Liver (tissue), 9 donors: ENCODE measurements around the gene TOM1L2. TPM values are rescaled to one million over a fixed set of nuclear protein-coding genes. Genes with fewer than 3 reads are reported as not detected.

Experiments used
- DNase-seq: peaks from one replicate; pipeline ENCODE4 v3.0.0-alpha.2; 2017; ENCODE audit warnings: low spot score
- H3K27ac ChIP-seq, 2 donors: one replicate each; pipeline ENCODE4 v1.7.0; 2013; ENCODE audit warnings: inconsistent platforms in 2 of 2, low read length in 2 of 2, control low read depth in 1 of 2, low read depth in 1 of 2, mild to moderate bottlenecking in 1 of 2
- H3K27me3 ChIP-seq, 4 donors: one replicate each; pipeline versions ENCODE4 v1.6.1 to v1.7.0; 2013; ENCODE audit warnings: low read length in 3 of 4, inconsistent platforms in 1 of 4, mild to moderate bottlenecking in 1 of 4, moderate library complexity in 1 of 4; ENCODE audit not compliant: control insufficient read depth in 4 of 4, insufficient read depth in 4 of 4
- H3K36me3 ChIP-seq, 4 donors: one replicate each; pipeline versions ENCODE4 v1.6.1 to v1.7.0; 2013; ENCODE audit warnings: low read length in 3 of 4, mild to moderate bottlenecking in 3 of 4, low read depth in 1 of 4, moderate library complexity in 1 of 4; ENCODE audit not compliant: control insufficient read depth in 4 of 4, insufficient read depth in 3 of 4
- H3K4me1 ChIP-seq, 4 donors: one replicate each; pipeline versions ENCODE4 v1.6.1 to v1.7.0; 2013; ENCODE audit warnings: low read length in 3 of 4, mild to moderate bottlenecking in 3 of 4, moderate library complexity in 1 of 4; ENCODE audit not compliant: control insufficient read depth in 4 of 4, insufficient read depth in 4 of 4
- H3K4me3 ChIP-seq, 3 donors: one replicate each; pipeline versions ENCODE4 v1.6.1 to v1.7.0; 2013; ENCODE audit warnings: low read length in 3 of 3, control low read depth in 1 of 3, low read depth in 1 of 3, mild to moderate bottlenecking in 1 of 3
- H3K9ac ChIP-seq, 2 donors: one replicate each; pipeline ENCODE4 v1.7.0; 2013; ENCODE audit warnings: low read length in 2 of 2, mild to moderate bottlenecking in 2 of 2, moderate library complexity in 2 of 2, control low read depth in 1 of 2, low read depth in 1 of 2
- H3K9me3 ChIP-seq, 4 donors: one replicate each; pipeline versions ENCODE4 v1.6.1 to v1.7.0; 2013; ENCODE audit warnings: low read length in 3 of 4; ENCODE audit not compliant: control insufficient read depth in 4 of 4
- EGR1 ChIP-seq, 2 donors: IDR thresholded peaks; 2 replicates each; pipeline ENCODE4 v1.6.1; 2016 to 2018; ENCODE audit warnings: antibody characterized with exemption in 2 of 2, low read depth in 2 of 2
- FOXA1 ChIP-seq: IDR thresholded peaks from 2 replicates; pipeline ENCODE4 v1.6.1; 2016; ENCODE audit warnings: antibody characterized with exemption
- FOXA2 ChIP-seq: IDR thresholded peaks from 2 replicates; pipeline ENCODE4 v1.6.1; 2016; ENCODE audit warnings: antibody characterized with exemption
- GABPA ChIP-seq, 2 donors: IDR thresholded peaks in 1 of 2; conservative IDR thresholded peaks in 1 of 2; 2 replicates each; pipeline ENCODE4 v1.6.1; 2016; ENCODE audit warnings: antibody characterized with exemption in 2 of 2, mild to moderate bottlenecking in 1 of 2, moderate library complexity in 1 of 2
- HNF4A ChIP-seq, 2 donors: conservative IDR thresholded peaks; 2 replicates each; pipeline ENCODE4 v1.6.1; 2016; ENCODE audit warnings: antibody characterized with exemption in 2 of 2, mild to moderate bottlenecking in 2 of 2
- HNF4G ChIP-seq: IDR thresholded peaks from 2 replicates; pipeline ENCODE4 v1.6.1; 2016; ENCODE audit warnings: antibody characterized with exemption
- JUND ChIP-seq, 2 donors: IDR thresholded peaks; 2 replicates each; pipeline ENCODE4 v1.6.1; 2016; ENCODE audit warnings: antibody characterized with exemption in 2 of 2
- NR2F2 ChIP-seq: IDR thresholded peaks from 2 replicates; pipeline ENCODE4 v1.6.1; 2016; ENCODE audit warnings: antibody characterized with exemption
- RAD21 ChIP-seq, 2 donors: IDR thresholded peaks; 2 replicates each; pipeline ENCODE4 v1.6.1; 2016; ENCODE audit warnings: antibody characterized with exemption in 2 of 2, mild to moderate bottlenecking in 2 of 2
- RXRA ChIP-seq, 2 donors: IDR thresholded peaks; 2 replicates each; pipeline ENCODE4 v1.6.1; 2017 to 2018; ENCODE audit warnings: antibody characterized with exemption in 2 of 2, mild to moderate bottlenecking in 1 of 2
- SP1 ChIP-seq: IDR thresholded peaks from 2 replicates; pipeline ENCODE4 v1.6.1; 2018; ENCODE audit warnings: antibody characterized with exemption, mild to moderate bottlenecking
- TAF1 ChIP-seq: conservative IDR thresholded peaks from 2 replicates; pipeline ENCODE4 v1.6.1; 2016; ENCODE audit warnings: antibody characterized with exemption, mild to moderate bottlenecking
- YY1 ChIP-seq: IDR thresholded peaks from 2 replicates; pipeline ENCODE4 v1.6.1; 2016; ENCODE audit warnings: antibody characterized with exemption, mild to moderate bottlenecking
- WGBS: extraction: QIAGEN DNeasy Blood & Tissue Kit; methylation state at CpG from one replicate; pipeline ENCODE4 v1.1.7; 2013; 5-methylcytosine and 5-hydroxymethylcytosine counted together
- polyA plus RNA-seq, 2 donors: library from polyadenylated mRNA; stranded (reverse) in 1 of 2; unstranded in 1 of 2; fragments of 200-250 nt in 1 of 2; fragments of >200 nt in 1 of 2; fragmentation: Nextera tagmentation in 1 of 2; extraction: Ambion mirVana in 1 of 2; gene quantifications; one replicate each; pipeline versions ENCODE4 v1.2.1 to v1.2.3, GENCODE V29; 2013 to 2015
- total RNA-seq, 2 donors: library from RNA; depleted of rRNA; stranded (reverse); fragments of >200 nt; gene quantifications; one replicate each; pipeline ENCODE4 v1.2.3, GENCODE V29; 2014
- TF ChIP-seq, protein P1 (sequence below): IDR thresholded peaks from 2 replicates; pipeline ENCODE4 v1.6.1; 2016; ENCODE audit warnings: antibody characterized with exemption
- TF ChIP-seq, protein P2 (sequence below): IDR thresholded peaks from 2 replicates; pipeline ENCODE4 v1.6.1; 2016; ENCODE audit warnings: antibody characterized with exemption
- TF ChIP-seq, protein P3 (sequence below): IDR thresholded peaks from 2 replicates; pipeline ENCODE4 v1.6.1; 2016; ENCODE audit warnings: antibody characterized with exemption, mild to moderate bottlenecking
- TF ChIP-seq, protein P4 (sequence below): IDR thresholded peaks from 2 replicates; pipeline ENCODE4 v1.6.1; 2016; ENCODE audit warnings: antibody characterized with exemption
- TF ChIP-seq, protein P5 (sequence below): fragments of 150-350 bp; IDR thresholded peaks from 2 replicates; pipeline ENCODE4 v1.5.1; 2017; ENCODE audit warnings: improper control_type of control experiment, low read depth, low read length; ENCODE audit not compliant: missing input control
- donor health status: healthy.
- donor health status: healthy.
- donor health status: healthy.
- donor health status: healthy.
- donor health status: healthy.

TOM1L2 gene
- total and polyA plus RNA-seq, 4 donors = 5.0 to 24.0 (median 9.3) TPM

DNA sequence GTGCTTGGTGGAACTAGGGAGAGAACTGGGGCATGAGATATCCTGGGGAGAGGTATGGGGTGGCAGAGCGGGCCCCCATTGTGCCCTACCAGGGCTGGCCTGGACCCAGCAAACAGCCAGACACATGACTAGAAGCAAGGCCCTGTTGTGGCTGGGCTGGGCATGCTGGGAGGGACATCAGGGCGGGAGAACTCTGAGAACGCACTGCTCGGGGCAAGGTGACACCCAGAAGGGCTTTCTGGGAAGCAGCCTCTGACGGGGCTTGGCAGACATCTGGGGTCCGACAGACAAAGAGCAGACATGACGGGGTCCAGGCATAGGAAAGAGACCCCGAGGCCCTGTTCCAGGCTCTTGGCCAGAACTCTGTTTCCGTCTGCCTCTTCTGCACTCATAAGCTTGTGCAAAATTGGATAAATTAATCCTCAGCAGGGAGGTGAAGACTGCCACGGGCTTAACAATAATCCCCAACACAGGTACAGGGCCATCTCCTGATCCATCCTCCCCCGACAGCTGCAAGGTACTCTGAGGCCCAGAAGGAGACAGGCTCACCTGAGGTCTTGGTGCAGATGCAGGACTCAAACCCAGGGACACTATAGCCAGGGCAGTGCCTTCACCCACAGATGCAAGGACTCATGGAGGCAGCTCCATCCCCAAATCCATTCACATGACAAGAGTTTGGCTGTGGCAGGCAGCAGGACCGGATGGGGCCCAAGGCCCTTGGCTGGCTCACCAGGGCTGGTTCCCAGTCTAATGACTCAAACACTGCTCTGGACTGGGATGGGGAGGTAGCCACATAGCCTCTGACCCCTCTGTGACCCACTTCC, 140.8 kb downstream of the TOM1L2 start:
- whole genome bisulfite sequencing = 38% methylated on average over 12 of the region's 12 CpGs
- no peak for TF ChIP-seq RAD21 (IDR thresholded peaks at IDR 0.05)
- no peak for TF ChIP-seq FOXA1
- Histone ChIP-seq H3K36me3 (no peaks in the 10 kb centered on the region), H3K4me3 (no peak overlapping the region), H3K9me3 (no peaks in the 10 kb centered on the region), H3K9ac (peak overlapping the region; percentile 32 to 44), H3K27me3 (no peaks in the 10 kb centered on the region), H3K27ac (peak overlapping the region; percentile 84 to 87), H3K4me1 (peaks cover 44 to 82% (median 60%) of the 10 kb centered on the region in 4 donors)
- DNase-seq = no peak

DNA sequence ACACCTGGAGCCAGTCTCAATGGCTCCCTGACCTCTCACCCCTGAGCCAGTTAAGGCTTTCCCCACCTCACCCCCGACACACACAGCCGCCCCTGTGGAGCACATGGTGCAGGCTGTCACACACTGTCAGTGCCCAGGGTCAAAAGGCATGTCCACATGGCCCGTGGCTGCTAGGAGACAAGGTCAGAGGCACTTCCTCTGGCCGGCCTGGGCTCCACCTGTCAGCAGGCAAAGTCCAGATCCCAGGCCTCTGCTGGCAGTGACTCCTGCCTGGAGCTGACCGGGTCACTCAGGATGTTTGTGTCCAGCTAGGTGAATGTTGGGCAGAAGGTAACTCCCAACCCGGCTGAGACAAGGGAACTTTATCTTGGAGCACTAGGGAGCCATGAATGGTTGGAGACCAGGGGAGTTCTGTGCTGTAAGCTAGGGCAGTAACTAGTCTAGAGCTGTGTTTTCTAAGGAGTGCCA, 141.4 kb downstream of the TOM1L2 start:
- Histone ChIP-seq H3K36me3 (no peaks in the 10 kb centered on the region), H3K4me3 (no peak overlapping the region), H3K9ac (peak overlapping the region; percentile 35 to 39), H3K27me3 (no peaks in the 10 kb centered on the region), H3K9me3 (no peaks in the 10 kb centered on the region), H3K27ac (peak overlapping the region; percentile 84 to 87), H3K4me1 (peaks cover 46 to 86% (median 65%) of the 10 kb centered on the region in 4 donors)
- peak; percentile 76 for DNase-seq
- TF ChIP-seq HNF4G (peak; percentile 96), TAF1 (no peak), SP1 (peak; percentile 98), YY1 (peak; percentile 87), EGR1 (IDR thresholded peaks at IDR 0.05; ENCODE audit: low read depth in 2 of 2) (peak in 1 of 2 donors; percentile 91), RXRA (IDR thresholded peaks at IDR 0.05) (peak; percentile 99 to 100), RAD21 (IDR thresholded peaks at IDR 0.05) (peak; percentile 46 to 57), JUND (IDR thresholded peaks at IDR 0.05) (peak; percentile 71 to 80), NR2F2 (peak; percentile 94), FOXA2 (peak; percentile 79), HNF4A (conservative IDR thresholded peaks at IDR 0.05) (peak; percentile 97 to 98), FOXA1 (peak; percentile 78), GABPA (IDR thresholded peaks at IDR 0.05 in 1 of 2, conservative IDR thresholded peaks at IDR 0.05 in 1 of 2) (peak in 1 of 2 donors; percentile 69)
- TF ChIP-seq, protein P1, sequence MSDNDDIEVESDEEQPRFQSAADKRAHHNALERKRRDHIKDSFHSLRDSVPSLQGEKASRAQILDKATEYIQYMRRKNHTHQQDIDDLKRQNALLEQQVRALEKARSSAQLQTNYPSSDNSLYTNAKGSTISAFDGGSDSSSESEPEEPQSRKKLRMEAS = peak; percentile 99
- TF ChIP-seq, protein P2, sequence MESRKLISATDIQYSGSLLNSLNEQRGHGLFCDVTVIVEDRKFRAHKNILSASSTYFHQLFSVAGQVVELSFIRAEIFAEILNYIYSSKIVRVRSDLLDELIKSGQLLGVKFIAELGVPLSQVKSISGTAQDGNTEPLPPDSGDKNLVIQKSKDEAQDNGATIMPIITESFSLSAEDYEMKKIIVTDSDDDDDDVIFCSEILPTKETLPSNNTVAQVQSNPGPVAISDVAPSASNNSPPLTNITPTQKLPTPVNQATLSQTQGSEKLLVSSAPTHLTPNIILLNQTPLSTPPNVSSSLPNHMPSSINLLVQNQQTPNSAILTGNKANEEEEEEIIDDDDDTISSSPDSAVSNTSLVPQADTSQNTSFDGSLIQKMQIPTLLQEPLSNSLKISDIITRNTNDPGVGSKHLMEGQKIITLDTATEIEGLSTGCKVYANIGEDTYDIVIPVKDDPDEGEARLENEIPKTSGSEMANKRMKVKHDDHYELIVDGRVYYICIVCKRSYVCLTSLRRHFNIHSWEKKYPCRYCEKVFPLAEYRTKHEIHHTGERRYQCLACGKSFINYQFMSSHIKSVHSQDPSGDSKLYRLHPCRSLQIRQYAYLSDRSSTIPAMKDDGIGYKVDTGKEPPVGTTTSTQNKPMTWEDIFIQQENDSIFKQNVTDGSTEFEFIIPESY = peak; percentile 91
- TF ChIP-seq, protein P3, sequence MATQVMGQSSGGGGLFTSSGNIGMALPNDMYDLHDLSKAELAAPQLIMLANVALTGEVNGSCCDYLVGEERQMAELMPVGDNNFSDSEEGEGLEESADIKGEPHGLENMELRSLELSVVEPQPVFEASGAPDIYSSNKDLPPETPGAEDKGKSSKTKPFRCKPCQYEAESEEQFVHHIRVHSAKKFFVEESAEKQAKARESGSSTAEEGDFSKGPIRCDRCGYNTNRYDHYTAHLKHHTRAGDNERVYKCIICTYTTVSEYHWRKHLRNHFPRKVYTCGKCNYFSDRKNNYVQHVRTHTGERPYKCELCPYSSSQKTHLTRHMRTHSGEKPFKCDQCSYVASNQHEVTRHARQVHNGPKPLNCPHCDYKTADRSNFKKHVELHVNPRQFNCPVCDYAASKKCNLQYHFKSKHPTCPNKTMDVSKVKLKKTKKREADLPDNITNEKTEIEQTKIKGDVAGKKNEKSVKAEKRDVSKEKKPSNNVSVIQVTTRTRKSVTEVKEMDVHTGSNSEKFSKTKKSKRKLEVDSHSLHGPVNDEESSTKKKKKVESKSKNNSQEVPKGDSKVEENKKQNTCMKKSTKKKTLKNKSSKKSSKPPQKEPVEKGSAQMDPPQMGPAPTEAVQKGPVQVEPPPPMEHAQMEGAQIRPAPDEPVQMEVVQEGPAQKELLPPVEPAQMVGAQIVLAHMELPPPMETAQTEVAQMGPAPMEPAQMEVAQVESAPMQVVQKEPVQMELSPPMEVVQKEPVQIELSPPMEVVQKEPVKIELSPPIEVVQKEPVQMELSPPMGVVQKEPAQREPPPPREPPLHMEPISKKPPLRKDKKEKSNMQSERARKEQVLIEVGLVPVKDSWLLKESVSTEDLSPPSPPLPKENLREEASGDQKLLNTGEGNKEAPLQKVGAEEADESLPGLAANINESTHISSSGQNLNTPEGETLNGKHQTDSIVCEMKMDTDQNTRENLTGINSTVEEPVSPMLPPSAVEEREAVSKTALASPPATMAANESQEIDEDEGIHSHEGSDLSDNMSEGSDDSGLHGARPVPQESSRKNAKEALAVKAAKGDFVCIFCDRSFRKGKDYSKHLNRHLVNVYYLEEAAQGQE = peak; percentile 89
- TF ChIP-seq, protein P4, sequence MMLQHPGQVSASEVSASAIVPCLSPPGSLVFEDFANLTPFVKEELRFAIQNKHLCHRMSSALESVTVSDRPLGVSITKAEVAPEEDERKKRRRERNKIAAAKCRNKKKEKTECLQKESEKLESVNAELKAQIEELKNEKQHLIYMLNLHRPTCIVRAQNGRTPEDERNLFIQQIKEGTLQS = no peak
- TF ChIP-seq, protein P5, sequence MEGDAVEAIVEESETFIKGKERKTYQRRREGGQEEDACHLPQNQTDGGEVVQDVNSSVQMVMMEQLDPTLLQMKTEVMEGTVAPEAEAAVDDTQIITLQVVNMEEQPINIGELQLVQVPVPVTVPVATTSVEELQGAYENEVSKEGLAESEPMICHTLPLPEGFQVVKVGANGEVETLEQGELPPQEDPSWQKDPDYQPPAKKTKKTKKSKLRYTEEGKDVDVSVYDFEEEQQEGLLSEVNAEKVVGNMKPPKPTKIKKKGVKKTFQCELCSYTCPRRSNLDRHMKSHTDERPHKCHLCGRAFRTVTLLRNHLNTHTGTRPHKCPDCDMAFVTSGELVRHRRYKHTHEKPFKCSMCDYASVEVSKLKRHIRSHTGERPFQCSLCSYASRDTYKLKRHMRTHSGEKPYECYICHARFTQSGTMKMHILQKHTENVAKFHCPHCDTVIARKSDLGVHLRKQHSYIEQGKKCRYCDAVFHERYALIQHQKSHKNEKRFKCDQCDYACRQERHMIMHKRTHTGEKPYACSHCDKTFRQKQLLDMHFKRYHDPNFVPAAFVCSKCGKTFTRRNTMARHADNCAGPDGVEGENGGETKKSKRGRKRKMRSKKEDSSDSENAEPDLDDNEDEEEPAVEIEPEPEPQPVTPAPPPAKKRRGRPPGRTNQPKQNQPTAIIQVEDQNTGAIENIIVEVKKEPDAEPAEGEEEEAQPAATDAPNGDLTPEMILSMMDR = no peak
- 21% methylated on average over 6 of the region's 6 CpGs for WGBS
